PFSK-1 (cell line): ENCODE data around the gene HAUS2.

ENCODE experiments used
- FOXP2 ChIP-seq: optimal IDR thresholded peaks from 2 replicates; pipeline ENCODE3; 2011; ENCODE audit warnings: borderline replicate concordance, control low read depth, inconsistent platforms; ENCODE audit not compliant: insufficient read depth; ENCODE audit errors: extremely low read length, extremely low read depth
- POLR2AphosphoS5 ChIP-seq: IDR thresholded peaks from 2 replicates; pipeline ENCODE4 v1.6.1; 2012; ENCODE audit warnings: low read depth, mild to moderate bottlenecking, control low read depth, low read length, moderate library complexity
- TAF1 ChIP-seq: IDR thresholded peaks from 2 replicates; pipeline ENCODE4 v1.6.1; 2012; ENCODE audit warnings: low read length, control low read depth, borderline replicate concordance; ENCODE audit not compliant: insufficient read depth
- TF ChIP-seq, protein P1 (sequence below), 2 experiments: IDR thresholded peaks; 2 replicates each; pipeline versions ENCODE4 v1.6.1 to v1.8.0; 2011 to 2012; ENCODE audit warnings: low read depth in 2 of 2, low read length in 2 of 2, control low read depth in 1 of 2, inconsistent platforms in 1 of 2, mild to moderate bottlenecking in 1 of 2, moderate library complexity in 1 of 2; ENCODE audit not compliant: insufficient read depth in 1 of 2

DNA sequence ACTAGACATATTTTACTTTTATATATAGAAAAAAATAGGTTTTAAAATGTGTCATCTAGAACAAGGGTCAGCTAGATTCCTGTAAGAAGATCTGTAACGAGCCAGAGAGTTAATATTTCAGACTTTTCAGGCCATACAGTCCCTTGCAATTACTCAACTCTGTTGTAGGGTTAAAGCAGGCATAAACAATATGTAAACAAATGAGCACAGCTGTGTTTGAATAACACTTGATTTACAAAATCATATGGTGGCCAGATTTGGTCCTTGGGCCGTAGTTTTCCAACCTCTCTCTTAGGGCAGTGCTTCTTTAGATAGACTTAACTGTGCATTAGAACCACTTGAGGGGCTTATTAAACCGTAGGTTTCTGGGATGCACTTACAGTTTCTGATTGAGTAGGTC is 19.7 kb upstream of the HAUS2 start:
- no peak for TF ChIP-seq POLR2AphosphoS5
- TF ChIP-seq FOXP2 = no peak
- no peak for TF ChIP-seq TAF1
- TF ChIP-seq, protein P1, sequence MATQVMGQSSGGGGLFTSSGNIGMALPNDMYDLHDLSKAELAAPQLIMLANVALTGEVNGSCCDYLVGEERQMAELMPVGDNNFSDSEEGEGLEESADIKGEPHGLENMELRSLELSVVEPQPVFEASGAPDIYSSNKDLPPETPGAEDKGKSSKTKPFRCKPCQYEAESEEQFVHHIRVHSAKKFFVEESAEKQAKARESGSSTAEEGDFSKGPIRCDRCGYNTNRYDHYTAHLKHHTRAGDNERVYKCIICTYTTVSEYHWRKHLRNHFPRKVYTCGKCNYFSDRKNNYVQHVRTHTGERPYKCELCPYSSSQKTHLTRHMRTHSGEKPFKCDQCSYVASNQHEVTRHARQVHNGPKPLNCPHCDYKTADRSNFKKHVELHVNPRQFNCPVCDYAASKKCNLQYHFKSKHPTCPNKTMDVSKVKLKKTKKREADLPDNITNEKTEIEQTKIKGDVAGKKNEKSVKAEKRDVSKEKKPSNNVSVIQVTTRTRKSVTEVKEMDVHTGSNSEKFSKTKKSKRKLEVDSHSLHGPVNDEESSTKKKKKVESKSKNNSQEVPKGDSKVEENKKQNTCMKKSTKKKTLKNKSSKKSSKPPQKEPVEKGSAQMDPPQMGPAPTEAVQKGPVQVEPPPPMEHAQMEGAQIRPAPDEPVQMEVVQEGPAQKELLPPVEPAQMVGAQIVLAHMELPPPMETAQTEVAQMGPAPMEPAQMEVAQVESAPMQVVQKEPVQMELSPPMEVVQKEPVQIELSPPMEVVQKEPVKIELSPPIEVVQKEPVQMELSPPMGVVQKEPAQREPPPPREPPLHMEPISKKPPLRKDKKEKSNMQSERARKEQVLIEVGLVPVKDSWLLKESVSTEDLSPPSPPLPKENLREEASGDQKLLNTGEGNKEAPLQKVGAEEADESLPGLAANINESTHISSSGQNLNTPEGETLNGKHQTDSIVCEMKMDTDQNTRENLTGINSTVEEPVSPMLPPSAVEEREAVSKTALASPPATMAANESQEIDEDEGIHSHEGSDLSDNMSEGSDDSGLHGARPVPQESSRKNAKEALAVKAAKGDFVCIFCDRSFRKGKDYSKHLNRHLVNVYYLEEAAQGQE (IDR thresholded peaks at IDR 0.05; ENCODE audit: insufficient read depth in 1 of 2, low read depth in 2 of 2, low read length in 2 of 2) = no peak
